Central memory CD8-positive, alpha-beta T cell (primary cell): ENCODE data around the gene PAN2.
A peak's percentile ranks its signal among the peaks of the same experiment; 100 is the strongest.

ENCODE experiments used
- ATAC-seq: fragments of 150-1000 bp; cut with Tn5 transposase; replicated peaks from 2 replicates; pipeline ENCODE4 v1.10.0; 2022; ENCODE audit warnings: mild to moderate bottlenecking, moderate FRiP score, moderate number of reproducible peaks; ENCODE audit not compliant: poor library complexity, severe bottlenecking; ENCODE audit errors: extremely low read depth
- DNase-seq, 2 donors: peaks; one replicate each; pipeline ENCODE4 v3.0.0; 2021; ENCODE audit warnings: low spot score in 2 of 2
- H3K27ac Mint-ChIP-seq: one replicate; pipeline ENCODE4 v1.8.0; 2022; ENCODE audit warnings: low read depth, mild to moderate bottlenecking, moderate library complexity, mixed read lengths
- H3K27me3 Mint-ChIP-seq: one replicate; pipeline ENCODE4 v1.8.0; 2022; ENCODE audit warnings: mixed read lengths
- H3K36me3 Mint-ChIP-seq: one replicate; pipeline ENCODE4 v1.8.0; 2022; ENCODE audit warnings: mild to moderate bottlenecking, moderate library complexity, mixed read lengths; ENCODE audit not compliant: insufficient read depth
- H3K4me1 Mint-ChIP-seq: one replicate; pipeline ENCODE4 v1.8.0; 2022; ENCODE audit warnings: mixed read lengths
- H3K4me3 Mint-ChIP-seq: one replicate; pipeline ENCODE4 v1.8.0; 2022; ENCODE audit warnings: mild to moderate bottlenecking, moderate library complexity, mixed read lengths
- H3K9me3 Mint-ChIP-seq: one replicate; pipeline ENCODE4 v1.8.0; 2022; ENCODE audit warnings: mixed read lengths

PAN2 gene

DNA sequence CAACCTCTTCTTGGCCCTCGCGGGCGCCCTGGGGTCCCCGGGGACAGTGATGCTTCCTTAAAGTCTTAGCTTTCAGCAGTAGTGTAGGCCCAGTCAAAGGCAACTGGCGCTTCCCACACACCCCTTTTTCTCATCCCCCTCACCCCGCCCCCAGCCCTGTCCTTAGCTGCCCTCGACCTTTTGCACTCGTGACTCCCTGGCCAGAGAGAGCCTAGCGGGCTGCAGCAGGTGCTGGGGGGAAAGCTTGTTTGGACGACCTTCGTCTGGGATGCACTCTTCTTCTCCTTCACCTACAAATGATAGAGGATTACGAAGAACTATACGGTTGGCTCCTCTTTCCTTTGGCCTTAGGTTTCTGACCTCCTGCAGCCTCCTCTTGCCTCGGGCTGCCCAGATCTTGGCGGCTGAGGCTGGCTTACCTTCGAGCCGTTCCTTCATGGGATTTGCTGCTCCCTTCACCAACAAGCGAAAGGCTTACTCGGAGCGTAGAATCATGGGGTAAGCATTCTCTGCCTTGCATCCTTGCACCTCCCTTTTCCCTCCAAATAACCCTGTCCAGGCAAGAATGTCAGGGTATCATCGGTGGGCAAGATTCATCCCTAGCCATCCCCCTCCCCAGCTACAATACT lies 66.2 kb downstream of the PAN2 start:
- Mint-ChIP-seq H3K4me3 (peak overlapping the region; percentile 94), H3K4me1 (peaks cover 21% of the 10 kb centered on the region), H3K9me3 (no peaks in the 10 kb centered on the region), H3K36me3 (peaks cover 26% of the 10 kb centered on the region), H3K27me3 (no peaks in the 10 kb centered on the region), H3K27ac (peak overlapping the region; percentile 96)
- no peak for ATAC-seq
- DNase-seq = no peak

DNA sequence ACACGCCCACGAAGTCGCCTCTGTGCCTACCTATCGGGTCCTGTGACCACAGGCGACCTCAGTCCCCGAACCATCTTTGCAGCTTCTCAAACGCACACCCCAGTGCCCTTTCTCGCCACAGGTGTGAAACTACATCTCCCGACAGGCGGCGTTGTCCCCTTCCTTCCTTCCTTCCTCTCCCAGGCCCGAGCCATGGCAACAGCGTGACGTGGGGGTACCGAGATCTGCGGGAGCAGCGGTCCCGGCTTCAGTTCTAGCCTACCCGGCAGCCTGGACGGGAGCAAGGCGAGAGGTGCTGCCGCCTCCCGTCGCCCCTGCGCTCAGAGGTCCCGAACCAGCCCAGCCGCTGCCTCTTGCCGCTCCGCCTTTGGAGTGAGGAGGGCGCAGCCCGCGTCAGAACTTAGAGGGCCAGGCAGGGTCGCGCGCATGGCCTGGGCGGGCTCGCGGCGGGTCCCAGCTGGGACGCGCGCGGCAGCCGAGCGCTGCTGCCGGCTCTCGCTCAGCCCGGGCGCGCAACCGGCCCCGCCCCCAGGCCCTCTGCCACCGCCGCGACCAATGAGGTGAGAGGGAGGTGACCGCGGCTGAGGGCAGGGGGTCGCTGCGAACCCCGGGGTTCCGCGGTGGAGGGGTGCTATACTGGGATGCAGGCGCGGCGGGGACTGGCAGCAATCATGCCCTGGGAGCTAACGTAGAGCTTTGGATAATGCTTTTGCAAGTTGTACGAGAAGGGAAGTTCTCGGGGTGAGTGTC lies 66.9 kb downstream of the PAN2 start, which contains the start of gene COQ10A:
TSS of gene COQ10A (plus strand) at position 250 of the 750 bp plus-strand sequence. CDS start at position 427, 177 bp downstream.
- Mint-ChIP-seq H3K27ac (peak within 1 kb of the TSS; percentile 96), H3K9me3 (no peaks in the 10 kb centered on the region), H3K4me3 (peak within 1 kb of the TSS; percentile 94), H3K36me3 (peaks cover 24% of the 10 kb centered on the region), H3K4me1 (peaks cover 21% of the 10 kb centered on the region), H3K27me3 (no peaks in the 10 kb centered on the region)
- peak; percentile 85 to 86 for DNase-seq
- ATAC-seq = peak; percentile 93
